Lower leg skin (tissue), 3 donors: ENCODE measurements around the gene KIF17.

Source experiments
- CTCF ChIP-seq, 3 donors: fragments of 450-650 bp; IDR thresholded peaks; one replicate each; pipeline ENCODE4 v1.5.1; 2016; ENCODE audit warnings: antibody characterized with exemption in 3 of 3, mild to moderate bottlenecking in 3 of 3, moderate library complexity in 2 of 3
- POLR2A ChIP-seq, 2 donors: fragments of 450-650 bp; IDR thresholded peaks; one replicate each; pipeline ENCODE4 v1.6.1; 2016 to 2017; ENCODE audit warnings: antibody characterized with exemption in 2 of 2, mild to moderate bottlenecking in 1 of 2, moderate library complexity in 1 of 2

GRCh38 chr1:20733360-20733975 lies 15.7 kb upstream of the KIF17 start:
- no peak for TF ChIP-seq CTCF (IDR thresholded peaks at IDR 0.05)
- TF ChIP-seq POLR2A (IDR thresholded peaks at IDR 0.05) = no peak
